ACHN (cell line): Measurements from ENCODE around the gene TRAF5.
"Not testable (repeated sequence)": the region's sequence is repeated elsewhere in the genome, so short reads cannot be mapped to it uniquely, and the experiment has no call there.

ENCODE experiments used
- DNase-seq: peaks from one replicate; pipeline ENCODE4 v3.0.0-alpha.2; 2015
- in situ Hi-C: cut with HindIII; loops from 2 replicates; pipeline ENCODE4 v1.10.0; 2017; ENCODE audit warnings: low sequenced_read_pairs, low pct_ligation_motif_present, low pct_unique_long_range_greater_than_20kb

TRAF5 gene

DNA sequence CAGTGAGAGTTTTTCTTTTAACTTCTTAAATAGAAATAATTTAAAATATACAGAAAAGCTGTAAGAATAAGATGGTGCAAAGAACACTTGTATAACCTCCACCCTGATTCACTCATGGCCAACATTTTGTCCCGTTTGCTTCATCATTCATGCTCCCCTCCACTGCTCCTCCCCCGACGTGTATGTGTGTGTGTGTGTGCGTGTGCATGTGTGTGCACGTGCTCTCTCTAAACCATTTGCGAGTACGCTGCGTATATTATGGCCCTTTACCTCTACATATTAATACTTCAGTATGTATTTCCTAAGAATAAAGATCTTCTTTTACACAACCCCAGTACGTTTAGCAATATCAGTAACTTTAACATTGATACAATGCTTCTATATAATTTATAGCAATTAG, 43.0 kb downstream of the TRAF5 start:
- in situ Hi-C loops = no loop called here
- DNase-seq = no peak

DNA sequence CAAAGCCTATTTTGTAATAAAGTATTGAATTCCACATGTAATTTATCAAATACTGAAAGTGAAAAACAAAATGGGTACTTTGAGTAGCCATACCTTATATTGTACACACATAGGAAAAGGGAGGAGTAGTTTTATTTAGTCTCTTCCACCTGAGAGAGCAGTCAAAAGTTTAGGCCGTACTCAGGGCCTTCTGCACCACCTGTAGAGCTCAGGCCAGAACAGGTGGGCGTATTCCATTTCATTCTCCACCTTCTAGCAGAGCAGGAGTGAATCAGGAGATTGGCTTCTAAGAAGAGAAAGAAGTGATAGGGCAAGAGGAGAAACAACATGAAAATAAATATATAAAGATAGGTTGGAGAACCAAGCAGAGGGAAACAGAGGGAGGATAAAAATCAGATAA, 44.0 kb downstream of the TRAF5 start:
- no peak for DNase-seq

DNA sequence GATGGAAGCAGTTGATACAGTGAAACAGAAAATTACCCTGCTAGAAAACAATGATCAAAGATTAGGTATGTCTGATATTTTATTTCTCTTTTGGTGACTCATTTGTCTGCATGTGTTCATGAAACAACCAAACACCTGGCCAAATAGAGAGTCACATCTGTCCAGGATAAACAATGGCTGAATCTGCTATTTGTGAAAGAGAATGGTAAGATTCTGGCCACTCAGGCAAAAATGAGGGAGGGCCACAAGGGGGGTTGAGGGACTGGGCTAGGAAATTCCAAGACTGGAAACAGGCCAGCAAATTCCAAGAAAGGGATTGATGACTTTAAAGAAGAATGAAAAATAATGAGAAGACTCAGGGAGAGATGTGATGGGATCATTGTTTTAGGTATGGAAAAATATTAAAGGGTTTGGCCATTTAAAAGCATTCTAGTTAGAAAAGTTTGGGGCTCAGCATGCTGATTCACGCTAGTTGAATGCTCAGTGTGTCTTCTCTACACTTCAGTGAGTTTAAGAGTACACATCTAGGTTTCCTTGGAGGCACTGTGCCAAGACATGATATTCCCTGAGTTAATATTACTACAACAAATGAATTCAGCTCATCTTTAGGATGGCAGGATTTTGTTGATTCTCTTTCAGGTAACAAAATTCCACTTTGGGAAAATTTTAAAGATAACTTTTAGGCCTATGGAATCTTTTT, 44.9 kb downstream of the TRAF5 start:
- in situ Hi-C loops = no loop called here
- peak; percentile 92 for DNase-seq

More for the DNA sequence above, 44.0 kb downstream of the TRAF5 start:
- in situ Hi-C loops = no loop called here

DNA sequence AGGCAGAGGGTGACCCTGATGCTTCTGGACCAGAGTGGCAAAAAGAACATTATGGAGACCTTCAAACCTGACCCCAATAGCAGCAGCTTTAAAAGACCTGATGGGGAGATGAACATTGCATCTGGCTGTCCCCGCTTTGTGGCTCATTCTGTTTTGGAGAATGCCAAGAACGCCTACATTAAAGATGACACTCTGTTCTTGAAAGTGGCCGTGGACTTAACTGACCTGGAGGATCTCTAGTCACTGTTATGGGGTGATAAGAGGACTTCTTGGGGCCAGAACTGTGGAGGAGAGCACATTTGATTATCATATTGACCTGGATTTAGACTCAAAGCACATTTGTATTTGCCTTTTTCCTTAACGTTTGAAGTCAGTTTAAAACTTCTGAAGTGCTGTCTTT, 45.8 kb downstream of the TRAF5 start:
- in situ Hi-C loops = no loop called here
- DNase-seq = no peak

DNA sequence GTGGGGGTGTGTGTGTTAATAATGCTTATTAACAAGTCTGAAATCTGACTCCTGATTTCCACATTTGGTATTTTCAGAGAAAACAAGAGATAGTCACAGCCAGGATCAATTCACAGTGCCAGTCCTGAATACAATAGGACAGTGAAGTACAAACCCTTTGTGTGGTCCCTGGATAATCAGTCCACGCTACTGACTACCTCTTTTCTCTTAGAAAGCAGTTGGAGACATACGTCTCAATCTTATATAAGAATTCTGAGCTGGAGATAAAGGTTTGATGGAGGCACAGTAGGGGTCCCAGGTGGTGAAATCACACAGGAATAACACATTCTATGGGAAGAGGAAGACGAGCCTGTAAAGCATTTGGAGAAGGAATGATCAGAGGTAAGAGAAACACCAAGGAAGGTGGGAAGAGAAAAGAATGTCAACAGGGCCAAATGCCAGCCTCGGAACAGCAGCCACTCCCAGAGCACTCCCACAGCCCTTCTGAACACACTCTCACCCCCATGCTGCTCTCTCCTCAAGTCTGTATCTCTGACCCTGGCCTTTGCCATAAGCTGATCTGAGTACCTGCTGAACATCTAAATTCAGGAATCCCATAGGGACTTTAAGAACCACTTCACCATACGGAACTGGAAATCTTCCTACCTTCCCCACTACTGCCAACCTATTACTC, 48.6 kb downstream of the TRAF5 start:
- no peak for DNase-seq
- in situ Hi-C loops = no loop called here

DNA sequence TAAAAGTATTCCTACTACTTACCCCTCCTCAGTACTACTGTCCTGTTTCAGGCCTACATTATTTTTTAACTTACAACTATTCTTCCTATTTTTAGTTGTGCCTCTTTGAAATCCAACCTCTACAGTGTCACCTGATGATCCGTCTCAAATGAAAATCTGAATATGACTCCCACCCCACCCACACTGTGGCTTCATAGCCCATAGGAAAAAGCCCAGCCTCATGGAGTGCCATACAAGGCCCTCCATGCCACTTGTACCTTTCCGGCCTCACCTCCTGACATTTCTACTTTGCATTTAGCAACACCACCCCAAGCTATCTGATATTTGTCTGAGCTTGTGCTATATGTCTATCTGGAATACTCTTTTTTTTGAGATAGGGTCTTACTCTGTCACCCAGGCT, 49.3 kb downstream of the TRAF5 start:
- in situ Hi-C loops = no loop called here
- no peak for DNase-seq

DNA sequence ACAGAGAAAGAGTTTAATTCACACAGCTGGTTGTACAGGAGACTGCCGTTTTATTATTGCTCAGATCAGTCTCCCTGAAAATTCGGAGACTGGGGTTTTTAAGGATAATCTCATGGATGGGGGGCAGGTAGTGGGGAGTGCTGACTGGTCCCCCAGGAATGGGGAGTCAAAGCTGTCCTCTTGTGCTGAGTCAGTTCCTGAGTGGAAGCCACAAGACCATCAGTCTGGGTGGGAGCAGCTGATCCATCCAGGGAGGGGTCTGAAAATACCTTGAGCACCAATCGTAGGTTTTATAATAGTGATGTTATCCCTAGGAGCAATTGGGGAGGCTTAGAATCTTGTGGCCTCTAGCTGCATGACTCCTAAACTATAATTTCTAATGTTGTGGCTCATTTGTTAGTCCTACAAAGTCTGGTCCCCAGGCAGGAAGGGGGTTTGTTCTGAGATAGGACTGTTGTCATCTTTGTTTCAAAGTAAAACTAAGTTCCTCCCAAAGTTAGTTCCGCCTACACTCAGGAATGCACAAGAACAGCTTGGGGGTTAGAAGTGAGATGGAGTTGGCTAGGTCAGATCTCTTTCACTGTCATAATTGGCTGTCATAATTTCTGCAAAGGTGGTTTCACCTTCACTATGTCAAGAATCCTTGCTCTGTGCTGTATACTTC, 50.3 kb downstream of the TRAF5 start:
- no peak for DNase-seq
- in situ Hi-C loops = no loop called here

DNA sequence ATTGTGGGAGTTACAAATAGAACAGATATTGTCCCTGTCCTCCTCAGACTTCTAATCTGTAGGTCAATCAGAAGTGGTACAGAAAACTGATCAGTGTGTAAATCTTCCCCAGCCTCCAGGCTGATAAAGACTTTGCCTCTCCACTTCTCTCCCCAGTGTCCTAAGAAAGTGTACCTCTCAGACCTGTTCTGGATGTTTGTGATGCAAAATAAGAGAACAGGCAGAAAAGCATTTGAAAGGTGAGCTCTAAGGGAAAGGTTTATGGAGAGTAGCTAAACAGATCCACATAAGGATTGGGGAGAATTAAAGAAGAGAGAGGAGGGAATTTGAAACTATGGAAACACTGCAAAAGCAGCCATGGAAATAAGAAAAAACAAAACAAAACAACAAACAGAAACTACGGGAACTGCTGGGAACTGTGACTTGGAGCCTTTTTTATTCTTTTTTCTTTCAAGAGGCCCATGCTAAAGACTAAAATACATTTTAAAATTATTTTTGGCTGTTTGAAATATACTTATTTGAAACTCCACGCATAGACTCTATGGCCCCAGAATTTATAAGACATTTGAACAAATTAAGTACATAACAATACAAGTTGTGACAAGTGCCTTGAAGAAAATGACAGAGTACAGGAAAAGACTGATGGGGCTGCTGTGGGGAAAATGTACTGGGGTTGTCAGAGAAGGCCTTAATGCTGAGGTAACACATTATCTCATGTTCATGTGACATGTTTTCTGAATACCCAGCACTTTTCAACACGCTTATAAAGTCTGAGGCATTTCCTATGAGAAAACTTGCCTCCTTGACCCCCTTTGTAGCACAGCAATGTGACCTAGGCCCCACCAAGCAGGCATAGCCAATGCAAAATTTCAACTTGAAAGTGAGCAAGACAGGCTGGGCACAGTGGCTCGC, 51.2 kb downstream of the TRAF5 start:
- in situ Hi-C loops = no loop called here

DNA sequence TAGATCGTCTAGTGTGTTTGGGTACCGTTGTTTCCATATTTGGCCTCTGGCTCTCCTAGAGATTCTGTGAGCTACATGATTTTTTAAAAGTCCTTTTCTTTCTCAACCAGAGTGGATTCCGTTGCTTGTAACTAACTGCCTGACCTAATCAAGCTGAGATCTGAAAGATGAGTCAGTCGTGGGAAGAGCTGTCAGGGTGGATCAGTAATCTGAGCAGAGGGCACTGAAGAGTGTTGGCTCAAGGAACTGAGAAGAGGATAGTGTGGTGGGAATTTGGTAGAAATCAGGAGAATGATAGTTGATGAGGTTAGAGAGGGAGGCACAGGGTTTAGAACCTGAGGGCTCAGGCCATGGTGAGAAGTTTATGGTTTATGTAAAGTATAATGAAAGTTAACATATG, 52.2 kb downstream of the TRAF5 start:
- in situ Hi-C loops = no loop called here
- peak; percentile 65 for DNase-seq

More for the DNA sequence above, 51.2 kb downstream of the TRAF5 start:
- DNase-seq = no peak

DNA sequence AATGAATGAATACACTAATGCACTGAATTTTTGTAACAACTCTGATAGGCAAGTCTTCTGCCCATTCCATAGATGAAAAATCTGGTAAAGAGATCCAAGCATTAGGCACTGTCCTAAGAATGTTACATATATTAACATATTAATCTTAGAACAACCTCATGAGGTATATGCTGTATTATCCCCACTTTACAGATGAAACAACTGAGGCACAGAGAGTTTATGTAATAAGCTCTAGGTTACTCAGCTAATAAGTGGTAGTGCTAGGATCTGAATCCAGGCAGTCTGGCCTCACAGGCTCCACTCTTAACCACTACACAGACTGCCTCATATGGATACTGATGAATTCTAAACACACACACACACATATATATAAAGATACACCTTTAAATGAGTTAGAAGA, 52.8 kb downstream of the TRAF5 start:
- in situ Hi-C loops = no loop called here
- DNase-seq = no peak

DNA sequence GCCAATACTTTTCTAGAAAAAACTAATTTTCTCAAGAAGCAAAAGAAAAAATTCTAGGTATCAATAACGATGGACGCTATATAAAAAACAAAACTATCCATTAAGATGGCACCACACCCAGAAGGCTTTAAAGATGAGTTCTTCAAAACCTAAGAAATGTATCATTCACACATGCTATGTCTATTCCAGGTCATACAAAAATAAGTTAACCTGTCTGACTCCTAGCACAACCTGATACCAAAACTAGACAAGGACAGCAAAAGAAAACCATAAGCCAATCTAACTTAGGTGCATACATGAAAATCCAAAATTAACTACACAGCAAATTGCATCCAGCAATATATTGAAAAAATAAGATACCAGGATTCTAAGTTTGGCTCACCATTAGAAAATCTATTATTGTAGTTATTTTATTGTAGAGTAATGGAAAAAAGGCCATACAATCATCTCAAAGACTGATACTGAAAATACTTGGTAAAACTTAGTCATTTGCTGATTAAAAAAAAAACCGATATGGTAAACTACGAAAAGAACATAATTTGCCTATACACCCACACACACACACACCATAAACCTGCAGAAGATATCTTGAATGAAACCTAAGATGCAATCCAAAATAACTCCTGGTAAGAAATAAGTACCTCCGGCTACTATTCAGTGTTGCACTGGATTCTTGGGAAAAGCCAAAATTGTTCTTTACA, 55.0 kb downstream of the TRAF5 start:
- in situ Hi-C loops = no loop called here
- DNase-seq = no peak

DNA sequence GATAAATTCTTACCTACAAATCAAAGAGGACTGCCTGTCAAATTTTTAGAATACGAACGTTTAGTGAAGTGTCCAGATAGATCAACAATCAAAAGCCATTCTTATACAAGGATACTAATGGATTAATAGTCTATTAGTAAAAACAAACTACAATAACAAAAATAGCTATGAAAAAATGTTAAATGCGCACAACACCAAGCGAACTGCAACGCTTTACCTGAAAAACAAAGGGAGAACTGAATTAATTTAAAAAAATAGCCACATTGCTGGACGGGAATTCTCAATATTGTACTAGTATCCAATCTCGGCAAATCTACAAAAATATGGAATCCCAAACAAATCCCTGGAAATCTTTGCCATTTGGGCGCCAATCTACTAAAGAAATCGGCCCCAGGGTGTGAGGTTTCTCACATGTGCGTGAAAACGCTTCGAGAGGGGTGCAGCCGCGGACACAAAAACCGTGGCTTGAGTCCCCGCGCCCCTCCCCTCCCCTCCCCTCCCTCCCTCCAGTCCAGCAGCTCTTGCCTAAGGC, 55.6 kb downstream of the TRAF5 start:
- no peak for DNase-seq
- in situ Hi-C loops = no loop called here

DNA sequence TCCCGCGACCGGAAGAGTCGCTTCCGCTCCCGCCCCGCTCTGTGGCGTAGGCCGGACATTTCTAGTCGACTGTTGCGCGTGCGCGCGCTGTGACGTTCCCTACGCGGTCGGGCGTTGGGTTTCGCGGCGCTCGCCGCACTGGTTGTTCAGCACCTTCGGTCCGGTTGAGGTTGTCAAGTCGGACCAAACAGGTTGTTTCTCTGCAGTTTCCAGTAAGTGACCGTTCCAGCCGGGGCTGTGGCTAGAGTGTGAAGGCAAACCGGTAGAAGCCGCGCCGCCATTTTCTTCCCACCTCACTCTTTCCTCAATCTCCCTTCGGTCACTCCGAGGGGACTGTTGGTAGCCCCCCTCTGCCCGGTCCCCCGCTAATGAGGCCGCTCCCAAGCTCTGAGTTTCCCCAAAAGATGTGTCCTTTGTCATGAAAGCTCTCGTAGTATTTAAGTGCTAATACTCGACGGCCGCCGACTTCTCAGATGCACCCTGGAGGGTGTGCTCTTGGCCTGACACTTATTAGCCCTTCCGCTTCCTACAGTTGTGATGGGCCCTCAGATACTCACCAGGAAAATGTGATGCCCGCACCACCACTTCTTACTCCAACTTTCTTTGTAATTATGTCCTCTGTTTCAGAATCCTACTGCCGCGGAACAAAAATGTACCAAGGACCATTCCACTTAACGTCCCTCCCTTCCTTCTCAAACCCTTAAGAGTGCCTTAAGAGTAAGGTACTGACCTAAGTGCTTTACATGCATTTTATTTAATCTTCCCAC, 56.3 kb downstream of the TRAF5 start:
- in situ Hi-C loops = no loop called here

DNA sequence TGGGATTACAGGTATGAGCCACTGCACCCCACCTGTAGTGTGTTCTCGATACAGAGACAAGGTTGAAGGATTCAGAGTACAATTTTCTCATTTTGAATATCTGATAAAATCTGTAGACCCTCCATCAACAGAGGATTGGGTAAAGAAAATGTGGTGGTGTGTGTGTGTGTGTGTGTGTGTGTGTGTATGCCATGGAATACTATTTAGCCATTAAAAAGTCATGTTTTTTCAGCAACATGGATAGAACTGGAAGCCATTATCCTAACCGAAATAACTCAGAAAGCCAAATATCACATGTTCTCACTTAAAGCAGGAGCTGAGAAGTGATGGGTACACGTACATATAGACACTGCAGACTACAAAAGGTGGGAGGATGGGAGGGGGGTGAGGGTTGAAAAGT, 57.9 kb downstream of the TRAF5 start:
- DNase-seq = no peak
- in situ Hi-C loops = no loop called here

More for the DNA sequence above, 56.3 kb downstream of the TRAF5 start:
- peak; percentile 98 for DNase-seq

DNA sequence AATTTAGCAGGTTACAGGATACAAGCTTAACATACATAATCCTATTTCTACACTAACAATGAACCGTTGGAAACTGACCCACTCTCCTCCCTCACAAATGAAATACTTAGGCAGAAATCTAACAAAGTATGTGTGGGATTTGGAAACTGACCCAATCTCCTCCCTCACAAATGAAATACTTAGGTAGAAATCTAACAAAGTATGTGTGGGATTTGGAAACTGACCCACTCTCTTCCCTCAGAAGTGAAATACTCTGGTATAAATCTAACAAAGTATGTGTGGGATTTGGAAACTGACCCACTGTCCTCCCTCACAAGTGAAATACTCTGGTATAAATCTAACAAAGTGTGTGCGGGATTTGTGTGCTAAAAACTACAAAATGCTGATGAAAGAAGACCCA, 60.3 kb downstream of the TRAF5 start:
- no peak for DNase-seq
- in situ Hi-C loops = no loop called here

DNA sequence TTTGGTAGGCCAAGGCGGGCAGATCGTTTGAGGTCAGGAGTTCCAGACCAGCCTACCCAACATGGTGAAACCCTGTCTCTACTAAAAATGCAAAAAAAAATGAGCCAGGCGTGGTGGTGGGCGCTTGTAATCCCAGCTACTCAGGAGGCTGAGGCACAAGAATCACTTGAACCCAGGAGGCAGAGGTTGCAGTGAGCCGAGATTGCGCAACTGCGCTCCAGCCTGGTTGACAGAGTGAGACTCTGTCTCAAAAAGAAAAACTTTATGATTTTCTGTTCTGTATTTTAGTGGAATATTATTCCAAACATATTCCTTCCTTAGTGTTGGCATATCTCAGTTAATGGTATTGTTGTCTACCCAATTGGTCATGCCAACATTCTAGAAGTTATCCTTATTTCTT, 64.2 kb downstream of the TRAF5 start:
- in situ Hi-C loops = not testable (repeated sequence)

DNA sequence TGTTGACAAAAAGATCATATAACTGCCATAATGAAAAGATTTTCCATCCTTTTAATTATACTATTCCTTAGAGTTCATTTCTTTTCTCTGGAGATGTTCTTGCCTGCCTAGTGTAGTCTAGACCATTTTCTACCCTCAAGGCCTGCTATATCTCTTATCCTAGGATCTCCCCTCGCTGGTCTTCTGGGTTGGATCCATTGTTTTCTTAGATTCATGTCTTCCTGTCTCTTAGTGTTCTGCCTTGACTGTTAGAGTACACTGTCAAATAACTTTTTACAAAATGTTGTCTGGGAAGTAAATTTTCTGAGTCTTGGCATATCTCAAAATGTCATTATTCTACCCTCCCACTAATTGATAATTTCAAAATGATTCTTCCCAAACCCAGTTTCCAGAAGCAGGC, 66.6 kb downstream of the TRAF5 start:
- no peak for DNase-seq
- in situ Hi-C loops = no loop called here

More for the DNA sequence above, 64.2 kb downstream of the TRAF5 start:
- not testable (repeated sequence) for DNase-seq
